GM12873 (cell line): Measurements from ENCODE around the gene RTN4.

Experiments used
- TF ChIP-seq, protein P1 (sequence below): IDR thresholded peaks from 2 replicates; pipeline ENCODE4 v1.5.1; 2012; ENCODE audit warnings: low read depth, mild to moderate bottlenecking, moderate library complexity, low read length, control low read depth; ENCODE audit not compliant: insufficient read depth; ENCODE audit errors: missing control alignments

RTN4 gene

DNA sequence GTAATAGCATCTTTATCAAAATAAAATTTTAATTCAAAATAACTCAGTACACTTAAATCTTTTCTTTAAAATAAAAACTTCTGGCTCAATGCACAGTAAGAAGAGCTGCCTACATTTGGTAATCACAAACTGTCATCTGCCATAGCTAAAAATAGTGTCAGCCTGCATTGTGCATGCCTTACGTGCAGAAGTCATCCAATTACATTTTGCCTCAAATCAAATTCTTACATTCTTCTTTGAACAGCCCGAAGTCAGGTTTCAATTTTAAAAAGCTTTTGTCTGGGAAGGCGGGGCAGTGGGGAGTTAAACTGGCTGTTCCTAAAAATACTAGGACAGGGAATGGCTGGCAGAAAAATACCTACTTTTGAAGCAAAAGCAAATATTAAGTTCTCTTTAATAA lies 51.1 kb downstream of the RTN4 start:
- TF ChIP-seq, protein P1, sequence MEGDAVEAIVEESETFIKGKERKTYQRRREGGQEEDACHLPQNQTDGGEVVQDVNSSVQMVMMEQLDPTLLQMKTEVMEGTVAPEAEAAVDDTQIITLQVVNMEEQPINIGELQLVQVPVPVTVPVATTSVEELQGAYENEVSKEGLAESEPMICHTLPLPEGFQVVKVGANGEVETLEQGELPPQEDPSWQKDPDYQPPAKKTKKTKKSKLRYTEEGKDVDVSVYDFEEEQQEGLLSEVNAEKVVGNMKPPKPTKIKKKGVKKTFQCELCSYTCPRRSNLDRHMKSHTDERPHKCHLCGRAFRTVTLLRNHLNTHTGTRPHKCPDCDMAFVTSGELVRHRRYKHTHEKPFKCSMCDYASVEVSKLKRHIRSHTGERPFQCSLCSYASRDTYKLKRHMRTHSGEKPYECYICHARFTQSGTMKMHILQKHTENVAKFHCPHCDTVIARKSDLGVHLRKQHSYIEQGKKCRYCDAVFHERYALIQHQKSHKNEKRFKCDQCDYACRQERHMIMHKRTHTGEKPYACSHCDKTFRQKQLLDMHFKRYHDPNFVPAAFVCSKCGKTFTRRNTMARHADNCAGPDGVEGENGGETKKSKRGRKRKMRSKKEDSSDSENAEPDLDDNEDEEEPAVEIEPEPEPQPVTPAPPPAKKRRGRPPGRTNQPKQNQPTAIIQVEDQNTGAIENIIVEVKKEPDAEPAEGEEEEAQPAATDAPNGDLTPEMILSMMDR, result no peak

DNA sequence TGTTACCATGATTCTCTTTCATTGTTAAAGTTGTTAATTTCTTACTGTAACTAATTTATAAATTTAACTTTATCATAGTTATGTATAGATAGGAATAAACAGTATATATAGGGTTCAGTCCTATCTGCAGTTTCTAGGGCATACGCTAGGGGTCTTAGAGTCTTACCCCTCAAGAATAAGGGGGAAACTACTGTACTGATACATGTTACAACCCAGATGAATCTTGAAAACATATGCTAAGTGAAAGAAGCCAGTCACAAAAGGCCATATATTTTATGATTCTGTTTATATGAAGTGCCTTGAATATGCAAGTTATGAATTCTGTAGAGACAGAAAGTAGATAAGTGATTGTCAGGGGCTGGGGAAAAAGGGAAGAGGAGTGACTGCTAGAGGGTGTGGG lies 52.4 kb downstream of the RTN4 start:
- TF ChIP-seq, protein P1, result no peak

DNA sequence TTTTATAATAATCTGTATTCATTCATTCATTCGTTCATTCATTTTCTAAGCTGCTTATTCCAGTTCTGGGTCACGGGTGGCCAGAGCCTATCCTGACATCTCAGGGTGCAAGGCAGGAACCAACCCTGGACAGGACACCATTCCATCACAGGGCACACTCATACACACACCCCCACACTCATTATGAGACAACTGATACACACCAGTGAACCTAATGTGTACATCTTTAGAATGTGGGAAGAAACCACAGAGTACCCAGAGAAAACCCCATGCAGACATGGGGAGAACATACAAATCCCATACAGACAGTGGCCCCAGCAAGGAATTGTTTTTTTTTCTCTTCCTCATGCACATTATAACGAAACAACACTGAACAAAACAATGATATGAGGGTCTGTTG lies 54.7 kb downstream of the RTN4 start:
- TF ChIP-seq, protein P1, result no peak

DNA sequence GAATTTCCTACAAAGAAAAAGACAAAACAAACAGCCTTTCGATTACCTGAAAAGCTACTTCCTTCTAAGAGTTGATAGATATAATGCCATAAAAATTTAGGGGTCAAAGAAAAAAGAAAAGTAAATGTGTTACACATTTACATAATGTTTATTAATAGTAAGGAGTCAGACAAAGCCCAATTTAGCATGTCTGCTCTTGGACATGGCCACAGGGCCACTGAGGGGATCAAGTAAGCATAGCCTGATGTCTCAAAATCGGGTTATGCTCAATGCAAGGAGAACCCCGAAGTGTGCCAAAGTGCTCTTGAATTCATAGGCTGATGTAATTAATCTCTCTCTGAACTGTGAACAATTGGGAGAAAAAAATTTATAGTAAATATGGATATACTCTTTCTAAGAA lies 61.6 kb downstream of the RTN4 start:
- TF ChIP-seq, protein P1, result no peak

DNA sequence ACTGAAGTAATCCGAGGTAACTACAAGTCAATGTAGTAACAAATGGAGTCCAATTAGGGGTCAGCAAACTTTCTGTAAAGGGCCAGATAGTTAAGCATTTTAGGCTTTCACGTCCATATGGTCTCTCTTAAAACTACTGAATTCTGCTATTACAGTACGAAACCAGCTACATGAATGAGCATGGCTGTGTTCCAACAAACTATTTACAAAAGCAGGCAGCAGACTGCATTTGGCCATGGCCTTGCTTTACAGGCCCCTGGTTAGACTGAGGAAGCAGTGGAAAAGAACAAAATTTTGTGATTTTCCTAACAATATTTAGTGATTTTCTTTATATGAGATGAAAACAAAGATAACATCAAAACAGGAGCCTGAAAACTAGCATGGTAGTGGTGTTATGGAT lies 64.0 kb downstream of the RTN4 start:
- TF ChIP-seq, protein P1, result no peak

DNA sequence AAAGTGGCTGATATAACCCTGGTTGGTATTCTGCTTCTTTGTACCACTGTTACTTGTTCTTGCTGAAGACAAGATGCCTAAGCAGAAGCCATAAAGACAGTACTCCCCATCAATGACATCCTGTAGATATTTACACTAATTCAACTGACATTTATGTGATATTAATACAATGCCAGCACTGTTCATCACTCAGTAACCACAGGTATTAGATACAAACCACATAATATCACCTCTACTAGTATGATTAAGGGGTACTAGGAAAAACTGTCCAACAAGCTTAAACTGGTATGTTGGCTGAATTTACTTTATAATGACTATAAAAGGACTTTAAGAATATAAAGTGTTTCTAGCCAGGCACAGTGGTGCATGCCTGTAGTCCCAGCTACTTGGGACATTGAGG lies 65.8 kb downstream of the RTN4 start:
- TF ChIP-seq, protein P1, result no peak

DNA sequence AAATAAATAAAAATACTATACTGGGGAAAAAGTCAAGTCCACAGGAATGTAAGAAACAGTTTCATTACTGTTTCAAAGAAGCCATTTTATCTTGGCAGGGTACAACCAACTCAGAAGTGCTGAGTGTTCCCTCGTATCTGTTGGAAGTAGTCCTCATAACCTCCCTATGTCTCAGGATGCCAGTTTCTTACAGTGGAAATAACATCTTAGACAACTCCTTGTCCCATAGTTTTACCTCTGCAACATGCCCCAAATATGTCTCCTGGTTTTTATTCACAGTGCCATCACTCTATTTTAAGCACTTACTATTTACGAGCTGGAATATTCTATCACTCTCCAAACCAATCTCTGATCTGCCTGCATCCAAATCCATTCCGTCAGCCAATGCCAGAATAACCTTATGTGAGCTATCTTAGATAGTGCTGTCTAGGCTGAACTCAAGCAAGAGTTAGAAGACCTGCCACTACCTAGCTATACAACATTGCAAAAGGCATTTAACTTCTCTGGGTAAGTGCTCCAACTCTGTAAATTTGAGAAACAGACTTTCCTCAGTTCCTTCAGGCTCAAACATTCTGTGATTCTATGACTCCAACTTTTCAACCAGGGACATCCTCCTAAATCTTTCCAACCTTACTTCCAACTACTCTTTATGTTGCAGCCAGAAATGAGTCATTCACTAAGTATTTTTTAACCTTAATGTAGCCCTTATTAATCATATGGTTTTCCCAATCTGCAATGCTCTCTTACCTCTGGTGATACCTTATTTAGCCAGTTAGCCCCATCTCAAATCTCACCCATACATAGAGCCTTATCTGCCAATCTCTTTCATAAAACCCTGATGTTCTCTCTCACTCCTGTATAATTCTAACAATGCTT lies 66.7 kb downstream of the RTN4 start:
- TF ChIP-seq, protein P1, result no peak
